ENCODE results near the gene CPED1. TPM values are rescaled to one million over a fixed set of nuclear protein-coding genes. Genes with fewer than 3 reads are reported as not detected.
"Not testable (repeated sequence)": the region's sequence is repeated elsewhere in the genome, so short reads cannot be mapped to it uniquely, and the experiment has no call there.

CPED1 gene
- total RNA-seq, 1 donor from 2014 or later = not detected

GRCh38 chr7:121274467-121274866, 286.0 kb downstream of the CPED1 start:
- intact Hi-C loops (cut with micrococcal nuclease) = no loop called here

GRCh38 chr7:121275204-121275603, 286.7 kb downstream of the CPED1 start:
- intact Hi-C loops (cut with micrococcal nuclease) = no loop called here

- intact Hi-C loops (cut with micrococcal nuclease) = no loop called here
Measured at GRCh38 chr7:121276313-121276712, 287.8 kb downstream of the CPED1 start.

GRCh38 chr7:121278120-121279021, 289.9 kb downstream of the CPED1 start:
- intact Hi-C loops (cut with micrococcal nuclease) = no loop called here

- intact Hi-C loops (cut with micrococcal nuclease) = no loop called here
Measured at GRCh38 chr7:121279060-121279620, 290.6 kb downstream of the CPED1 start.

GRCh38 chr7:121279822-121280221, 291.3 kb downstream of the CPED1 start:
- intact Hi-C loops (cut with micrococcal nuclease) = no loop called here

- intact Hi-C loops (cut with micrococcal nuclease) = no loop called here
Measured at GRCh38 chr7:121280656-121281055, 292.1 kb downstream of the CPED1 start.

GRCh38 chr7:121282129-121282528, 293.6 kb downstream of the CPED1 start:
- intact Hi-C loops (cut with micrococcal nuclease) = no loop called here

- intact Hi-C loops (cut with micrococcal nuclease) = no loop called here
Measured at GRCh38 chr7:121285066-121285667, 296.7 kb downstream of the CPED1 start.

GRCh38 chr7:121286186-121286585, 297.7 kb downstream of the CPED1 start:
- intact Hi-C loops (cut with micrococcal nuclease) = no loop called here

GRCh38 chr7:121286742-121287734, 298.5 kb downstream of the CPED1 start:
- intact Hi-C loops (cut with micrococcal nuclease) = no loop called here

- intact Hi-C loops (cut with micrococcal nuclease) = no loop called here
Measured at GRCh38 chr7:121288894-121289293, 300.4 kb downstream of the CPED1 start.

- intact Hi-C loops (cut with micrococcal nuclease) = not testable (repeated sequence)
Measured at GRCh38 chr7:121289930-121290329, 301.4 kb downstream of the CPED1 start.

- intact Hi-C loops (cut with micrococcal nuclease) = no loop called here
Measured at GRCh38 chr7:121294448-121294992, 306.0 kb downstream of the CPED1 start.

- intact Hi-C loops (cut with micrococcal nuclease) = no loop called here
Measured at GRCh38 chr7:121297843-121298242, 309.3 kb downstream of the CPED1 start.

GRCh38 chr7:121298831-121299239, 310.3 kb downstream of the CPED1 start:
- intact Hi-C loops (cut with micrococcal nuclease) = no loop called here

- intact Hi-C loops (cut with micrococcal nuclease) = no loop called here
Measured at GRCh38 chr7:121300685-121301420, 312.3 kb downstream of the CPED1 start.

- intact Hi-C loops (cut with micrococcal nuclease) = no loop called here
Measured at GRCh38 chr7:121301446-121302213, 313.1 kb downstream of the CPED1 start.

GRCh38 chr7:121302214-121302745, 313.8 kb downstream of the CPED1 start:
- intact Hi-C loops (cut with micrococcal nuclease) = no loop called here

Measured in T-helper 1 cell treated with Interleukin-12 subunit alpha and Interleukin-12 subunit beta and Interleukin-4 antibody, amounts not matched to agents 30 ng/mL and 1 ng/mL, for 36 hours (primary cell).